Endodermal cell (in vitro differentiated cells): ENCODE data around the gene MMS19. TPM values are rescaled to one million over a fixed set of nuclear protein-coding genes. Genes with fewer than 3 reads are reported as not detected.

Source experiments
- DNase-seq: peaks from one replicate; pipeline ENCODE4 v3.0.0-alpha.2; 2017
- H3K27ac ChIP-seq: 2 replicates; pipeline ENCODE4 v1.5.1; 2013; ENCODE audit warnings: mild to moderate bottlenecking, low read depth, low read length, moderate library complexity
- H3K27me3 ChIP-seq: 2 replicates; pipeline ENCODE4 v1.6.1; 2013; ENCODE audit warnings: mild to moderate bottlenecking, low read length, moderate library complexity; ENCODE audit not compliant: insufficient read depth, control insufficient read depth, poor library complexity, severe bottlenecking
- H3K36me3 ChIP-seq: 2 replicates; pipeline ENCODE4 v1.7.0; 2013; ENCODE audit warnings: mild to moderate bottlenecking, low read length, moderate library complexity; ENCODE audit not compliant: control insufficient read depth, insufficient read depth
- H3K4me1 ChIP-seq: one replicate; pipeline ENCODE4 v1.7.0; 2013; ENCODE audit warnings: low read length; ENCODE audit not compliant: control insufficient read depth, insufficient read depth
- H3K4me3 ChIP-seq: 2 replicates; pipeline ENCODE4 v1.5.1; 2013; ENCODE audit warnings: mild to moderate bottlenecking, low read length, moderate library complexity
- H3K9ac ChIP-seq: 2 replicates; pipeline ENCODE4 v1.6.1; 2013; ENCODE audit warnings: mild to moderate bottlenecking, low read length, moderate library complexity; ENCODE audit not compliant: poor library complexity, severe bottlenecking; ENCODE audit errors: extremely low read depth
- H3K9me3 ChIP-seq: 2 replicates; pipeline ENCODE4 v1.6.1; 2013; ENCODE audit warnings: mild to moderate bottlenecking, low read length, moderate library complexity; ENCODE audit not compliant: control insufficient read depth
- H3K27ac Mint-ChIP-seq: 2 replicates; pipeline ENCODE4 v1.8.0; 2020; ENCODE audit warnings: mixed read lengths
- H3K27me3 Mint-ChIP-seq: 2 replicates; pipeline ENCODE4 v1.8.0; 2021; ENCODE audit warnings: mild to moderate bottlenecking, mixed read lengths; ENCODE audit not compliant: insufficient read depth
- H3K36me3 Mint-ChIP-seq: 2 replicates; pipeline ENCODE4 v1.8.0; 2020; ENCODE audit warnings: low read depth, mixed read lengths
- H3K4me1 Mint-ChIP-seq: 2 replicates; pipeline ENCODE4 v1.8.0; 2020; ENCODE audit warnings: mixed read lengths
- H3K4me3 Mint-ChIP-seq: 2 replicates; pipeline ENCODE4 v1.8.0; 2020; ENCODE audit warnings: mild to moderate bottlenecking, moderate library complexity, mixed read lengths
- H3K9me3 Mint-ChIP-seq: 2 replicates; pipeline ENCODE4 v1.8.0; 2020; ENCODE audit warnings: mild to moderate bottlenecking, mixed read lengths
- WGBS, 2 experiments: methylation state at CpG; one replicate each; pipeline versions ENCODE4 v1.1.5 to v1.1.7; 2013; ENCODE audit warnings: missing lambda C conversion rate in 2 of 2, mixed read lengths in 1 of 2; ENCODE audit not compliant: insufficient coverage in 1 of 2, insufficient read length in 1 of 2; 5-methylcytosine and 5-hydroxymethylcytosine counted together
- total RNA-seq, 2 donors: library from RNA; stranded (reverse); fragmentation: NEBNext Ultra II Directional in 1 of 2; extraction: Animal tissue kit (Norgen Biotek cat#: 25700) in 1 of 2; gene quantifications; 2 replicates in 1 of 2; 3 replicates in 1 of 2; pipeline ENCODE4 v1.2.1, GENCODE V29; 2021
- TF ChIP-seq, protein P1 (sequence below): fragments of 200-600 bp; sonication (generic); conservative IDR thresholded peaks from 2 replicates; pipeline ENCODE4 v1.5.0; 2021; ENCODE audit warnings: antibody characterized with exemption, mild to moderate bottlenecking

MMS19 gene
- total RNA-seq, 2 donors from 2014 or later, result 84.2 to 98.8 TPM

DNA sequence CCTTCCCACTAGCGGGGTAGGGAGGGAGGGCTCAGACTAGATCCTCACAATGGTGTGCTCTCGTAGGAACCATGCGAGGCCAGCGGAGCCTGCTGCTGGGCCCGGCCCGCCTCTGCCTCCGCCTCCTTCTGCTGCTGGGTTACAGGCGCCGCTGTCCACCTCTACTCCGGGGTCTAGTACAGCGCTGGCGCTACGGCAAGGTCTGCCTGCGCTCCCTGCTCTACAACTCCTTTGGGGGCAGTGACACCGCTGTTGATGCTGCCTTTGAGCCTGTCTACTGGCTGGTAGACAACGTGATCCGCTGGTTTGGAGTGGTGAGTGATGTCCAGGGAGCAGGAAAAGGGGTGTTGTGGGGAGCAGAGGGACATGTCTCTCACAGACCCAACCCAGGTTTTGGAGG, 46.6 kb downstream of the MMS19 start:
- Mint-ChIP-seq H3K4me1 (peaks cover 5% of the 10 kb centered on the region), H3K4me3 (no peak overlapping the region), H3K36me3 (peaks cover 38% of the 10 kb centered on the region), H3K9me3 (no peaks in the 10 kb centered on the region), H3K27ac (no peak overlapping the region), H3K27me3 (no peaks in the 10 kb centered on the region)
- no peak overlapping the region for H3K4me3 ChIP-seq
- H3K9me3 ChIP-seq, result no peaks in the 10 kb centered on the region
- 94 to 97% methylated on average over 14 to 17 of the region's 17 CpGs for WGBS, 2 experiments
- H3K4me1 ChIP-seq, result no peaks in the 10 kb centered on the region
- peaks cover 57% of the 10 kb centered on the region for H3K36me3 ChIP-seq
- H3K27ac ChIP-seq, result no peak overlapping the region
- DNase-seq, result no peak
- TF ChIP-seq, protein P1, sequence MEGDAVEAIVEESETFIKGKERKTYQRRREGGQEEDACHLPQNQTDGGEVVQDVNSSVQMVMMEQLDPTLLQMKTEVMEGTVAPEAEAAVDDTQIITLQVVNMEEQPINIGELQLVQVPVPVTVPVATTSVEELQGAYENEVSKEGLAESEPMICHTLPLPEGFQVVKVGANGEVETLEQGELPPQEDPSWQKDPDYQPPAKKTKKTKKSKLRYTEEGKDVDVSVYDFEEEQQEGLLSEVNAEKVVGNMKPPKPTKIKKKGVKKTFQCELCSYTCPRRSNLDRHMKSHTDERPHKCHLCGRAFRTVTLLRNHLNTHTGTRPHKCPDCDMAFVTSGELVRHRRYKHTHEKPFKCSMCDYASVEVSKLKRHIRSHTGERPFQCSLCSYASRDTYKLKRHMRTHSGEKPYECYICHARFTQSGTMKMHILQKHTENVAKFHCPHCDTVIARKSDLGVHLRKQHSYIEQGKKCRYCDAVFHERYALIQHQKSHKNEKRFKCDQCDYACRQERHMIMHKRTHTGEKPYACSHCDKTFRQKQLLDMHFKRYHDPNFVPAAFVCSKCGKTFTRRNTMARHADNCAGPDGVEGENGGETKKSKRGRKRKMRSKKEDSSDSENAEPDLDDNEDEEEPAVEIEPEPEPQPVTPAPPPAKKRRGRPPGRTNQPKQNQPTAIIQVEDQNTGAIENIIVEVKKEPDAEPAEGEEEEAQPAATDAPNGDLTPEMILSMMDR, result no peak
- H3K9ac ChIP-seq, result no peak overlapping the region
- no peaks in the 10 kb centered on the region for H3K27me3 ChIP-seq

GRCh38 chr10:97450828-97451227, 47.4 kb downstream of the MMS19 start:
- TF ChIP-seq, protein P1, result no peak
- 98 to 100% methylated on average over 1 to 2 of the region's 2 CpGs for WGBS, 2 experiments
- no peak overlapping the region for H3K4me3 Mint-ChIP-seq

GRCh38 chr10:97445722-97446639, 52.2 kb downstream of the MMS19 start, which contains the start of the genes EXOSC1 and ZDHHC16:
Gene EXOSC1 (minus strand): TSS chr10:97446006. CDS start chr10:97445985, 21 bp downstream.
Gene ZDHHC16 (plus strand): TSS chr10:97446175. CDS start chr10:97451676, 5,501 bp downstream.
- Histone ChIP-seq H3K36me3 (peaks cover 19% of the 10 kb centered on the region), H3K27me3 (no peaks in the 10 kb centered on the region), H3K4me3 (peak within 1 kb of the TSS; percentile 94), H3K27ac (no peak within 1 kb of the TSS), H3K9me3 (no peaks in the 10 kb centered on the region), H3K9ac (peak within 1 kb of the TSS; percentile 47), H3K4me1 (no peaks in the 10 kb centered on the region)
- peak; percentile 98 for DNase-seq
- no peaks in the 10 kb centered on the region for H3K27me3 Mint-ChIP-seq
- peak within 1 kb of the TSS; percentile 92 for H3K4me3 Mint-ChIP-seq
- TF ChIP-seq, protein P1, result peak; percentile 13
- no peaks in the 10 kb centered on the region for H3K9me3 Mint-ChIP-seq
- H3K36me3 Mint-ChIP-seq, result peaks cover 12% of the 10 kb centered on the region
- 0 to 1% methylated on average over 31 to 66 of the region's 66 CpGs for WGBS, 2 experiments
- peak within 1 kb of the TSS; percentile 93 for H3K27ac Mint-ChIP-seq
- peaks cover 12% of the 10 kb centered on the region for H3K4me1 Mint-ChIP-seq

More at GRCh38 chr10:97450828-97451227, 47.4 kb downstream of the MMS19 start:
- H3K4me1 Mint-ChIP-seq, result peaks cover 7% of the 10 kb centered on the region
- Histone ChIP-seq H3K9me3 (no peaks in the 10 kb centered on the region), H3K4me3 (no peak overlapping the region), H3K36me3 (peaks cover 49% of the 10 kb centered on the region), H3K27ac (no peak overlapping the region), H3K27me3 (no peaks in the 10 kb centered on the region), H3K9ac (no peak overlapping the region), H3K4me1 (no peaks in the 10 kb centered on the region)
- H3K27ac Mint-ChIP-seq, result no peak overlapping the region
- H3K27me3 Mint-ChIP-seq, result no peaks in the 10 kb centered on the region
- H3K36me3 Mint-ChIP-seq, result peaks cover 30% of the 10 kb centered on the region
- no peaks in the 10 kb centered on the region for H3K9me3 Mint-ChIP-seq
- DNase-seq, result no peak
